ENCODE results near the gene GPRC5C. TPM values are rescaled to one million over a fixed set of nuclear protein-coding genes. Genes with fewer than 3 reads are reported as not detected.
A peak's percentile ranks its signal among the peaks of the same experiment; 100 is the strongest.

The GPRC5C gene
- total and polyA plus RNA-seq, 2 of the 13 experiments (the other 11 are each of a cell fraction or from before 2014, with no cell fraction given) = 85.6 to 300 TPM

- no peak for TF ChIP-seq ZHX2 (IDR thresholded peaks at IDR 0.05; ENCODE audit: low read depth)
- TF ChIP-seq ZHX2 (CRISPR knock-in tag; IDR thresholded peaks at IDR 0.05; ENCODE audit: borderline replicate concordance) = no peak
- TF ChIP-seq, protein P1, sequence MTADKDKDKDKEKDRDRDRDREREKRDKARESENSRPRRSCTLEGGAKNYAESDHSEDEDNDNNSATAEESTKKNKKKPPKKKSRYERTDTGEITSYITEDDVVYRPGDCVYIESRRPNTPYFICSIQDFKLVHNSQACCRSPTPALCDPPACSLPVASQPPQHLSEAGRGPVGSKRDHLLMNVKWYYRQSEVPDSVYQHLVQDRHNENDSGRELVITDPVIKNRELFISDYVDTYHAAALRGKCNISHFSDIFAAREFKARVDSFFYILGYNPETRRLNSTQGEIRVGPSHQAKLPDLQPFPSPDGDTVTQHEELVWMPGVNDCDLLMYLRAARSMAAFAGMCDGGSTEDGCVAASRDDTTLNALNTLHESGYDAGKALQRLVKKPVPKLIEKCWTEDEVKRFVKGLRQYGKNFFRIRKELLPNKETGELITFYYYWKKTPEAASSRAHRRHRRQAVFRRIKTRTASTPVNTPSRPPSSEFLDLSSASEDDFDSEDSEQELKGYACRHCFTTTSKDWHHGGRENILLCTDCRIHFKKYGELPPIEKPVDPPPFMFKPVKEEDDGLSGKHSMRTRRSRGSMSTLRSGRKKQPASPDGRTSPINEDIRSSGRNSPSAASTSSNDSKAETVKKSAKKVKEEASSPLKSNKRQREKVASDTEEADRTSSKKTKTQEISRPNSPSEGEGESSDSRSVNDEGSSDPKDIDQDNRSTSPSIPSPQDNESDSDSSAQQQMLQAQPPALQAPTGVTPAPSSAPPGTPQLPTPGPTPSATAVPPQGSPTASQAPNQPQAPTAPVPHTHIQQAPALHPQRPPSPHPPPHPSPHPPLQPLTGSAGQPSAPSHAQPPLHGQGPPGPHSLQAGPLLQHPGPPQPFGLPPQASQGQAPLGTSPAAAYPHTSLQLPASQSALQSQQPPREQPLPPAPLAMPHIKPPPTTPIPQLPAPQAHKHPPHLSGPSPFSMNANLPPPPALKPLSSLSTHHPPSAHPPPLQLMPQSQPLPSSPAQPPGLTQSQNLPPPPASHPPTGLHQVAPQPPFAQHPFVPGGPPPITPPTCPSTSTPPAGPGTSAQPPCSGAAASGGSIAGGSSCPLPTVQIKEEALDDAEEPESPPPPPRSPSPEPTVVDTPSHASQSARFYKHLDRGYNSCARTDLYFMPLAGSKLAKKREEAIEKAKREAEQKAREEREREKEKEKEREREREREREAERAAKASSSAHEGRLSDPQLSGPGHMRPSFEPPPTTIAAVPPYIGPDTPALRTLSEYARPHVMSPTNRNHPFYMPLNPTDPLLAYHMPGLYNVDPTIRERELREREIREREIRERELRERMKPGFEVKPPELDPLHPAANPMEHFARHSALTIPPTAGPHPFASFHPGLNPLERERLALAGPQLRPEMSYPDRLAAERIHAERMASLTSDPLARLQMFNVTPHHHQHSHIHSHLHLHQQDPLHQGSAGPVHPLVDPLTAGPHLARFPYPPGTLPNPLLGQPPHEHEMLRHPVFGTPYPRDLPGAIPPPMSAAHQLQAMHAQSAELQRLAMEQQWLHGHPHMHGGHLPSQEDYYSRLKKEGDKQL (CRISPR knock-in tag; IDR thresholded peaks at IDR 0.05; ENCODE audit: low read depth) = no peak
- no peak for TF ChIP-seq ZNF772 (CRISPR knock-in tag; IDR thresholded peaks at IDR 0.05)
- no peak for TF ChIP-seq GABPB1 (CRISPR knock-in tag; IDR thresholded peaks at IDR 0.05)
- TF ChIP-seq MYNN (CRISPR knock-in tag; IDR thresholded peaks at IDR 0.05; ENCODE audit: low read depth) = no peak
- no peak for TF ChIP-seq NR2F6 (IDR thresholded peaks at IDR 0.05)
- no peak for TF ChIP-seq NR2F6 (CRISPR knock-in tag; IDR thresholded peaks at IDR 0.05)
- TF ChIP-seq, protein P2, sequence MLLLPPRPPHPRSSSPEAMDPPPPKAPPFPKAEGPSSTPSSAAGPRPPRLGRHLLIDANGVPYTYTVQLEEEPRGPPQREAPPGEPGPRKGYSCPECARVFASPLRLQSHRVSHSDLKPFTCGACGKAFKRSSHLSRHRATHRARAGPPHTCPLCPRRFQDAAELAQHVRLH (CRISPR knock-in tag; IDR thresholded peaks at IDR 0.05; ENCODE audit: borderline replicate concordance, low read depth) = 0 out of 2 replicates have a peak, but pooled peaks have one; percentile 34
- peak; percentile 42; the same call in 1 of the 2 replicates for TF ChIP-seq ZNF766 (CRISPR knock-in tag; IDR thresholded peaks at IDR 0.05; ENCODE audit: borderline replicate concordance)
- no peak; the same call in 1 of the 2 replicates for TF ChIP-seq FOXJ3 (CRISPR knock-in tag; IDR thresholded peaks at IDR 0.05; ENCODE audit: borderline replicate concordance)
- TF ChIP-seq ELF4 (CRISPR knock-in tag; IDR thresholded peaks at IDR 0.05; ENCODE audit: borderline replicate concordance) = no peak; the same call in 1 of the 2 replicates
- TF ChIP-seq THAP9 (CRISPR knock-in tag; IDR thresholded peaks at IDR 0.05; ENCODE audit: borderline replicate concordance) = 0 out of 2 replicates have a peak, but pooled peaks have one; percentile 60
- TF ChIP-seq PLSCR1 (CRISPR knock-in tag; IDR thresholded peaks at IDR 0.05; ENCODE audit: borderline replicate concordance) = no peak
Measured at GRCh38 chr17:74426551-74427047, 5.3 kb upstream of the GPRC5C start (continued).

Measured in HepG2 (cell line).